NCI-H146 treated with DMSO at 0.1 percent for 48 hours (cell line): ENCODE data around the gene CCDC69.
"Not testable (repeated sequence)": the region's sequence is repeated elsewhere in the genome, so short reads cannot be mapped to it uniquely, and the experiment has no call there.

Experiments
- DNase-seq: peaks from one replicate; lab custom pipeline; 2025; ENCODE audit not compliant: unreplicated experiment; lab: John Stamatoyannopoulos, UW

Gene CCDC69

DNA sequence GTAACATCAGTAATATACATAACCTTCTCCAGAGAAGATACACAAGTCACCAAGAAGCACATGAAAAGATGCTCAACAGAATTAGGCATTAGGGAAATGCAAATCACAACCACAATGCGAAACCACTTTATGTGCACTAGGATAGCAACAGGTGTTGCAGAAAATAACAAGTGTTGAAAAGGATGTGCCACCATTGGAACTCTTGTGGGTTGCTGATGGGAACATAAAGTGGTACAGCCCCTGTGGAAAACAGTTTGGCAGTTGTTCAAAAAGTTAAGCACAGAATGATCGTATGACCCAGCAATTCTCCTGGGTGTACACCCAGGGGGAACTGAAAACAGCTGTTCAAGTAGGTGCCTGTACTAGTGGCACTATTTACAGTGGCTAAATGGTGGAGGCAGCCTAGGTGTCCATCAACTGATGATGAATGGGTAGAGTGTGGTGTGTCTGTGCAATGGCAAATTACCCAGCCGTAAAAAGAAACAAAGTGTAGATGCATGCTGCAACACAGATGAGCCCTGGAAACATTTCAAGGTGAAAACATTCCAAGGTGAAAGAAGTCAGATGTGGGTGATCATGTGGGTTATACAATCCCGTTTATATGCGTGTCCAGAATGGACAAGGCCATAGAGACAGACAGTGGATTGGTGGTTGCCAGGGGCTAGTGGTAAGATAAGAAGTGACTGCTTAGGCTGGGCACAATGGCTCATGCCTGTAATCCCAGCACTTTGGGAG, 27.2 kb downstream of the CCDC69 start:
- no peak for DNase-seq

DNA sequence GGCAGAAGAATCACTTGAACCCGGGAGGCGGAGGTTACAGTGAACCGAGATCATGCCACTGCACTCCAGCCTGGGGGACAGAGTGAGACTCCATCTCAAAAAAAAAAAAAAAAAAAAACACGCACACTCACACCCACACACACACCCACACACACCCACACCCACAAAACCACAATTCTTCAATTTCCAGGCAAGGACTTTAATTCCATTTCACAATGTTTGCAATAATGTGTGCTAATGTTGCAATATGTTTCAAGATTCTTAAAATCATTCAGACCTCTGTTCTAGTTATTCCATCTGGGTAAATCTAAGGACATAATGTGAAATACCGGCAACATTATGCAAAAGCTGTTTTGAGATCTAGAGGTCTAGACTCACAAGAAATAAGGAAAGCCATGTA, 28.3 kb downstream of the CCDC69 start:
- no peak for DNase-seq

DNA sequence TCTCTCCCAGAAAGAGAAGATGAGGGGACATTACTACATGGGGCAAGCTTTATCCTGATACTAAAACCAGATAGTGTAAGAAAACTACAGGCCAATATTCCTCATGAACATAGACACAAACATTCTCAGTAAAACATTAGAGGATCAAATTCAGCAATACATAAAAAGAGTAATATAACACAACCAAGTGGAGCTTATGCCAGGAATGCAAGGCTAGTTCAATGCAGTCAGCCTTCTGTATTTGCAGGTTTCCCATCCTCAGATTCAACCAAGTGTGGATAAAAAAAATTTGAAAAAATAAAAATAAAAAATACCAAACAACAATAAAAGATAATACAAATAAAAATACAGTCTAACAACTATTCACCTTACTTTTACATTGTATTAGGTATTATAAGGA, 31.3 kb downstream of the CCDC69 start:
- no peak for DNase-seq

DNA sequence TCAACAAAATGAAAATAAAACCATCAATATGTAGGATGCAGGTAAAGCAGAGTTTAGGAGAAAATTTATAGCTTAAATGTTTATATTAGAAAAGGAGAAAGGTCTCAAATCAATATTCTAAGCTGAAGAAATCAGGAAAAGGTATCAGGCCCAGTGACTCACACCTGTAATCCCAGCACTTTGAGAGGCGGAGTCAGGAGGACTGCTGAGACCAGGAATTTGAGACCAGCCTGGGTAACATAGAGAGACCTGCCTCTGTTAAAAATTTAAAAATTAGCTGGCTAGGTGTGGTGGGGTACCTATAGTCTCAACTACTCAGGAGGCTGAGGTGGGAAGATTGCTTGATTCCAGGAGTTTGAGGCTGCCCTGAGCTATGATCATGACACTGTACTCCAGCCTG, 32.2 kb downstream of the CCDC69 start:
- DNase-seq: no peak

DNA sequence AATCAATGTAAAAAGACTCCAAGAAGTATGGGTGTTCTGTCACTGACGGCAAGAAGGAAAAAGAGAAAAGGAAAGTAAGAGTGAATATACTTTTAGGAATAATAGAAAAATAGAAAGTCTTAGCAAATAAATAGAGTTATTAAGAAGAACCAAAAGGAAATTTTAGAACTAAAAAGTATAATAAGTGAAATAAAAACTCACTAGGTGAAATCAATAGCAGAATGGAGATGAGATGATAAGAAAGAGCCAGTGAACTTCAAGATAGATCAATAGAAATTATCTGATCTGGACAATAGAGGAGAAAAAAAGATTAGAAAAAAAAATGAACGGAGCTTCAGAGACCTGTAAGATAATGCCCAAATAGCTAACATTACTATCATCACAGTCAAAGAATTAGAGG, 34.7 kb downstream of the CCDC69 start:
- no peak for DNase-seq

DNA sequence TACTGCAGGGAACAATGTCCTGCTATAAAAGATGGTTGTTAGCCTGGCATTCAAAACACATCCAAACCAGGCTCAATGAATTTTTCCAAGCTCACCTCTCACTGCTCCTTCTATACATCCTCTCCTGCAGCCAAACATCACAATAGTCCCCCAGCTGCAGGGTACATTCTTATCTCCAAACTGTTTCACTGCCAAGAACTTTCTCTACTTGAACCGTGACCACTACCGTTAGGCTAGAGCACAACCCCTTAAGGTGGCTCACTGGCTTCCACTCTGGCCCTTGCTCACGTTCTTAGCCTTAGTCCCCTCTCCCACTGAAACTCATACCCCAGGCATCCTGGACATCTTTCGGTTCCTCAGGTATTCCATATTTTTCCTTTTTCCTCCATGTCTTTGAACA, 37.4 kb downstream of the CCDC69 start:
- no peak for DNase-seq

DNA sequence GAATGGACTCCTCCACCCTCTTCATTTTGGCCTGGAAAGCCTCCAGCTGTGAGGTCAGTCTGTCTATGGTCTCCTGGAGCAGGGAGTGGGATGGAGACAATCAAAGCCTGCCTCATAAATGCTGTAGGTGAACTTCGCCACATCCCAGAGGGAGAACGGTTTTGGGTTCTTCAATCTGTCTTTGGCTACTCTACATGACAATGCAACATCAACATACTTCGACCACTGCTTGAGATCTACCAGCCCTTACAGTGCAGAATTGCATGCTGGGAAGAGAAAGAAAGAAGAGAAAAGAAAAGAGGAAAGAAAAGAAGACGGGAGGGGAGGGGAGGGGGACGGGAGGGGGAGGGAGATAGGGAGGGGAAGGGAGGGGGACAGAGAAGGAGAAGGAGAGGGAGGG, 37.8 kb downstream of the CCDC69 start:
- no peak for DNase-seq

DNA sequence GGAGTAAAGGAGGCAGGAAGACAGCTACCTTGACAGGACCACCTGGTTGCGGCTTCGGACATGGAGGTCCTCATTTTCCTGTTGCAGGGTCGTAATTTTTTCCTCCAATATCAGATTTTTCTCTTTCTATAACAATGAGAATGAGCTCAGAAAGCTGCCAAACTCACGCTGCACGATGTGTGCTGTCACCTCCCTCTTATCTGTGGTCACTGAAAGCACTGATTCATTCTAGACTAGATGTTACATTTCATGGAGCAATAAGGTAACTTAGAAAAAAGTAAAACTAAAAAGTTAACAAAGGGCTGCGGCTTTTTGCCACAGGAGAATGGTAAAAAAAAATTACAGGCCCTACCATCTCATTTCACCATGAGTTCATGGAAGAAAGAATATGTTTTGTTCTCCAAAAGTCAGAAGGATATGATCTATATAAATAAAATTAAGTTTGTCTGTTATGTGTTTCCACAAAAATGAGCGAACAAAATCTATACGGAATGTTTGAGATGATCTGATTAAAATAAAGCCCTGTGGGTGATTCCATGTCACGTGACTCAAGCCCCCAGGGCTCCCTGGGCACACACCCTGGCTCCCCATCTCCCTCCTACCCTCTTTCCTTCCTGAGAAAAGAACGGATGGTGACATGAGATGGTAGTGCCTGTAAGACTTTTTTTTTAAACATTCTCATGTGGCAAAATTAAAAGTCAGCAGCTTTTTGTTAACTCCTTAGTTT, 39.4 kb downstream of the CCDC69 start:
- no peak for DNase-seq

DNA sequence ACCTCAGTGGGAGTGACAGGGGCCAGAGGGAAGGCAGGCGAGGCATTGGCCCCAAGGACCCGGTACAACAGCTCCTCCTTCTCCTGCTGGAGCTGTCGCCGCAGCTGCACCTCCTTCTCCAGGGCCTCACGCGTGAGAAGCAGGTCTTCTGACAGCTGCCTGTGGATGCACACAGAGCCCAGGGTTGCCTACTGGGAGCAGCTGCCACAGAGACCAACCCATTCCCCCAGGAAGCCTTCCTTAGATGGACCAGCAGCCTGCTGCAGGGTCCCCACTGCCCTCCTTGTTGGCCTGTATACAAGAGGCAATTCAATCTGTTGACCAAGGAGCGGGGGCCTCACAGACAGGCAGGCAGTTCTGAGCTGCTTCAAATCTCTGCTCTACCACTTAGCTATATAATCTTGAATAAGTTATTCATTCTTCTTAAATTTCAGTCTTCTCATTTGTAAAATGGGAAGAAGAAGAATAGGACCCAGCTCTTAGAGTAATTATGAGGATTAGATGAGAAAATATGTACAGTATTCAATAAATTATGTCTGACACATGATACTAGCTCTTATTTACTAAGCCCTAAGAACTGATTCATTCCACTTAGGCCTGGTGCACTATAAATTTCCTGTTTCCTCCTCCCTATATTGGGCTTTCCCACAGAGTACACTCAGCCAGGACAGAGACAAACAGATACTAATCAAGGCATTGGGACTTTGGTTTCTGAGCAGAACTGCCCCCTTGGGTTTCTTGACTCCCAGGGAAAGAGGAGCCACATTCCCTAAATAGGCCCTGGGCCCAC, 40.2 kb downstream of the CCDC69 start:
- DNase-seq: no peak

DNA sequence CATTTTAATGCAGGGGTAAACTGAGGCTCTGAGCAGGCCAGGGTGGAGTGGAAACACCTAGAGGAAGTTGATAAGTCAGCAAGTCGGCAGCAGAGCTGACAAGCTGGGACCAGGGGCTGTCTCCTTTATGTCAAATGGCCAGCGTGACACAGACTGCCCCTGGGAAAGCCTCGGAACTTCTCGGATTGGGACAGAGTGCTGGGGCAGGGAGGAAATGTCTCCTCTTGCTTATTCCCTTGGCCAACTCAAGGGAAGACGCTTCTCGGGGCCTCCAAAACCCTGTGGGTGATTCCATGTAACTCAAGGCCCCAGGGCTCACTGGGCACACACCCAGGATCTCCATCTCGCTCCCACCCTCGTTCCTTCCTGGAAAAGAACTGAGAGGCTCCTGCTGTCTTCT, 40.9 kb downstream of the CCDC69 start:
- DNase-seq: no peak

DNA sequence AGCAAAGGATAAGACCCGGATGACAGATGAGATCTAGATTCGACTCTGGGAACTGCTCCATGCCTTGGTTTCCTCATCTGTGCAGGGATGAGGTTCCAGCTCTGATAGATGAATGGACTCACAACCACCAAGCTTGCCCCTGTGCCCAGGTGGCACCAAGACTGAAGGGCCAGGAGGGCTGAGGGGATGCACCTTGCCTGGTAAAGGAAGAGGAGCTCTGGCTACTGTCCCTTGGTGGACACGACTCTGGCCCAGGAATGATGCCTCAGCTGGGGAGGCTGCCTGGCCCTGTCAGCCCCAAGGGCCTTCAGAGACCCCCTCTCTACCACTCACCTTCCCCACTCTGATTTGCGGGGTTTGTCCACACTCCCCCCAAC, 41.4 kb downstream of the CCDC69 start:
- DNase-seq: no peak

DNA sequence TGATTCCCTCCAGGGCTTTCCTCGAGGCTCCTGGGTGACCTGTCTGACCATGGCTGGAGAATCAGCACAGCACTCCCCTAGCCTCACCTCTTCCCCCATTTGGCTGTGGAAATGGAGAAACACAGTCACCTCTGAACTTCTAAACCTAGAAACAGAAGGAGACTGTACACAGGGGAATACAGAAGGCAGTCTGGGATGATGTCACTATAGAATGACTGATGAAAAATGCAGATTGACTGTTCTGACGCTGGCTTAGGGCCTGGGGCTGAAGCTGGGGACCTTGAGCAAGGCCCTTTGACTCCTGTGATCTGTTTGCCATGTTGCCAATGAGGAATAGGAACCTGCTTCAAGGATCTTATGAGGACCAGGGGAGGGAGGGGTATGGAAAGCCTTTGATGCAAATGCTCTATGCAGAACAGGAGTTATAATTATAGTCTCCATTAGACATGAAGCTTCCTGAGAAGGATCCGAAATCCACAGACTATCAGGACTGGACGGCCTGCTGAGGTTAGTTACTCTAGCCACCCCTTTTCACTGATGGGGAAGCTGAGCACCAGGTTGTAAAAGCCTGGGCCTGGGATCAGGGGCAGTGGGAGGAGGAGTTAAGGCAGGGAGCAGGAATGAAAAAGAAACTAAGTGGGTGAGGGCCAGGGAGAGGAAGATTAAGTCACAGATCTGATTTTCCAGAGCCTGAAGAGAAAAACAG, 41.9 kb downstream of the CCDC69 start:
- DNase-seq: no peak

DNA sequence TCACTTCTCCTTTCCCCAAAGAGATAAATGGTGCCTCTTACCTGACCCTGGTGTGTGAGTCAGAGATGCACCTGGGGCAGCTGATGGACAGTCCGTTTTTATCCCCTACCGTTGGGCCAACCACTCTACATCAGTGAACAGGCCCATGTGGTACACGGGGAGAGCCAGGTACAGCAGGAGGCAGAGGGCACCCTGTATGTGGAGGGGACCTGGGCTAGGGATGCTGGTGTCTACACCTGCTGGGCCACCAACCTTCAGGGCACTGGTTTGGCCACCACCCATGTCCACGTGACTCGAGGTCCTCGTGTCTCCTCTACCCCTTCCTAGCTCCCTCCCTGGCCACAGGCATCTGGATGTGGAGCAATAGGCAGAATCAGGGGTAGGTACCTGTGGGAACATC, 43.6 kb downstream of the CCDC69 start:
- no peak for DNase-seq

DNA sequence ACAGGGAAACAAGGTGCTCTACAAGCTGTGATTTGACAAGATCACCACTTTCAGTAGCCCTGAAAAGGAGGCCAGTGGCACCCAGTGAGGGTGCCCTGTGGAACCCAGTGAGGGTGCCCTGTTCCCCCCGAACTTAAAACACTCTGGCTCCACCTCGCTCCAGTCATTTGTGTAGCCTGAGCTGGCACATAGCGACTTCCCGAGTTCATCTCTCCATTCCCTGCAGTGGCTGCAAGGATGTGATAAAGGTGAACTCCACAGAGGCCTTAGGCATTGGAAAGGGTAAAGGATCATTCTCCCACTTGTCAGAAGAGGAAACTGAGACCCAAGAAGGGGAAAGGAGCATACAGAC, 44.4 kb downstream of the CCDC69 start:
- no peak for DNase-seq

DNA sequence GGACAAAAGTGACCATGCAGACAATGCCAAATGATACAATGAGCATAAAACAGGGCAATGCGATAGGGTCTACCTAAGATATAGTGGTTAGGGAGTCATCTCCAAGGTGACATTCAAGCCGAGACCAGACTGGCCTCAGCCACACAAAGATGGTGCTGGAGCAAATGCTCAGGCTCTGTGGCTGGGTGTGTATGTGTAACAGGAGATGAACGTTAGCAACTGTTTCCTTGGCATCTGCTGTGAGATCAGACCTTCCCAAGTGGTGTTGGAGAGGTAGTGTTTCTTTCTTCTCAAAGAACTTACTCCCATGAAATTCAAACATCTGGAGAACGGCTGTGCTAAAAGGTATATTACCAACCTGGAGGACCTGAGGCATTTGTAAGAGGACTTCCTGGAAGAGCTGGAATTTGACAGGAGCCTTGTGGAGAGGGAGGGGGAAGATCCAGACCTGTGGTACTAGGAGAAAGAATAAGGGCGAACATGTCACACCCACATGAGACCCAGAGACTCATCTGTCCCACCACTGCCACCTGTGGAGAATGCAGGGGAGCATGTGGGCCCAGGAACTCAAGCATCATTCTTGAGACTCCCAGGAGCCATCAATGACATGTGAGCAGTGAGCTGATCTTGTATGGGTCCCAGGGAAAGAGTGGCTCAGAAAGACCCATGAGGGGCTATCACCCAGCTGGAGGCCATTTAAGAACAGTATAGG, 45.0 kb downstream of the CCDC69 start:
- no peak for DNase-seq

DNA sequence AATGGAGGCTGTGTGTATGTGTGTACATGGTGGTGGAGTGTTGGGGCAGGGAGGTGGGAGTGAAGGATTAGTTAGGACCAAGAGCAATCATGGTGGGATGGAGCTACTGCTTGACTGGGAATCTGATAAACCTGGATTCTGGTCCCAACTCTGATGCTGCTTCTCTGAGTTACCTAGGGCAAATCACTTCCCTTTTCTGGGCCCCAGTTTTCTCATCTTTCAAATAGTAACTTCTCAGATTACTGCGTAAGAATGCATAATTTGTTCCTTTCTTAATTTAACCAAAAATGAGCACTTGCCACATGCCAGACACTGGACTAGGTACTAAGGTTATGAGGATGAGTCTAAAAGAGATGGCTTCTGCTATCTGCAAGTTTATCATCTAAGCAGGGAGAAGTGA, 45.5 kb downstream of the CCDC69 start:
- DNase-seq: no peak

DNA sequence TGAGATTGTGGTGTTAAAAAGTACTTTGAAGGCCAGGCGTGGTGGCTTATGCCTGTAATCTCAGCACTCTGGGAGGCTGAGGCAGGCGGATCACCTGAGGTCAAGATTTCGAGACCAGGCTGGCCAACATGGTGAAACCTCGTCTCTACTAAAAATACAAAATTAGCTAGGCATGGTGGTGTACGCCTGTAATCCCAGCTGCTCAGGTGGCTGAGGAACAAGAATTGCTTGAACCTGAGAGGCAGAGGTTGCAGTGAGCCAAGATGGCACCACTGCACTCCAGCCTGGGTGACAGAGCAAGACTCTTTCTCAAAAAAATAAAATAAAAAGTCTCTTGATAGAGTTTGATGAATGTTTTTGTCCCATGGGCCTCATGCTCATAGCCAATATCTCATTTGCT, 47.6 kb downstream of the CCDC69 start:
- not testable (repeated sequence) for DNase-seq

DNA sequence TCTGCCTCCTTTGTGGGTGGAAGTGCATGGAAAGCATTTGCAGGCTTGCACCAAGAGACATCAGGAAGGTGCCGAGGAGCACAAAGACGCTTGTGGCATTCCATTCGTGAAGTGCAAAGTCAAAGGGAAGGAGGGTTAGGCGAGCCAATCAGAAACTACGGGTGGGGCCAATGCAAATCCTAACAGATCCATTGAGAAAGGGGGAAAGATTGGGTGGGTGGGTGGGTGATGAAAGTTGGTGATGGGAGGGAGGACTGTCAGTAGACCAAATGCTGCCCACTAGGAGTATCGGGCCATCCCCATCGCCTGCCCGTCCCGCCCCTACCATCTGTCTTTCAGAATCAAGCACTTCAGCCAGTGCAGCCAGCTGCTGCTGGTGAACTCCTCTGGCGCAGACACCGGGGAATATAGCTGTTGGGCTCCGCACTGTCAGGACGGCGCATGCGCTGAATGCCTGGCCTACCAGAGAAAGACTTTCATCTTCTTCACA, 49.2 kb downstream of the CCDC69 start:
- DNase-seq: no peak

DNA sequence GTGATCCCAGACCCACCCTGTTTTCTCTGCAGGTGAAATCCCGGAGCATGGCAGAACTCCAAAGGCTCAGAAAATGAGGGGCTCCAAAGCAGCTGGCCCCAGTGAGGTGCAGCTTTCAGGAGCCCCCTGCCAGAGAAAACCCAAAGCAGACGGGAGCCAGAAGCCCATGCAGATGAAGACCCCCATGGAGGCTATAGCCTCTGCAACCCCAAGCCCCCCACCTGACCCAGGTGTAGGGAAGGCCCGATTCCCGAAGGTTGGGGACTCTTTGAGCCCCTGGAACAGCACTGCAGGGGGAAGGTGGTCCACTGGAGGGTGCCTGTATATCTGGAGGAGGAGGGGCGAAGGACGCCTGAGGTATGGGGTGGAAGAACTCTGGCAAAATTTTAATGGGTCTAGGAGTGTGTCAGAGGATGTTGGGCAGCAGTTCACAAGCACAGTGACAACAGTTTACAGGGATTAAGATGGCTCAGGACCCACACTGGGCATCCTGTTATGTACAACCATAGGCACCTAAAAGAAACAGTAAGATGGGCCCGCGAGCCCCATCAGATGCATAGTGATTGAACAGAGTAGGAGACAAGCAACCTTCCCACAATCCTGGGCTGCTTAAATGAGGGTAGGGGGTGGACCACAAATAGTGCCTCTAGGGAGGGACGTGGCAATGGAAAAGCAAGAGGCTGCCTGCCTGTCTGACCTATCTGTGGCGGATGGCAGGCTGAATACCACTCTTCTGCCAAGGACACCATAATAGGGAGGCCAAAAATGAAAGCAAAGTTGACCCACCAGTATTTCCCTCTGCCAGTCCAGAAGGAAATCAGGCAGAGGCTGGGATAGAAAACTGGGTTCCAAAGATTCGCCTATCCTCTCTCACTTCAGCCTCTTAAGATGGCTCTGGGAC, 49.9 kb downstream of the CCDC69 start:
- no peak for DNase-seq

DNA sequence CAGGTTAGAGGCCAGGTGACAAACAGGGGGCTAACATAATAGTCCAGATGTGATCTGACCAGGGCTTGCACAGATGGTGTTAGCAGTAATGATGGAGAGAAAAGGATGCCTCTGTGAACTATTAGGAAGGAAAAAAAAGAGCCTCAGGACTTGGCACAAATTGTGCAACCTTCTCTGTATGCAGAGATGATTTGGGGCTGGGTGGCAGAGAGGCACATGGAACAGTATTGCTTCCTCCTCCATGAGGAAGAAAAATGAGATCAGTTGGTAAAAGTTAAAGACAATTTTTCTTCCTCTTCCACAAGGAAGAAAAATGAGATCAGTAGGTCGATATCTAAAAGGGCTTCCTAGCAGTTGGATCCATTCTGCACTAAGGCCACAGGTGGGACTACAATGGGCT, 52.4 kb downstream of the CCDC69 start:
- no peak for DNase-seq
